CD4-positive, CD25-positive, alpha-beta regulatory T cell (primary cell): Measurements from ENCODE around the gene LOXL3. TPM values are rescaled to one million over a fixed set of nuclear protein-coding genes. Genes with fewer than 3 reads are reported as not detected.

Source experiments
- ATAC-seq, 2 donors: fragments of 150-1000 bp; cut with Tn5 transposase; one replicate each; pipeline ENCODE4 v1.10.0; 2021; ENCODE audit warnings: low read depth in 2 of 2, moderate number of reproducible peaks in 2 of 2, moderate library complexity in 1 of 2
- DNase-seq, 3 donors: peaks; one replicate each; pipeline versions ENCODE4 v3.0.0 to v3.0.0-alpha.2; 2012 to 2022; ENCODE audit warnings: mixed read lengths in 1 of 3
- H3K27ac ChIP-seq: one replicate; pipeline ENCODE4 v1.7.0; 2013; ENCODE audit warnings: mild to moderate bottlenecking, low read length; ENCODE audit not compliant: insufficient read depth, poor library complexity, severe bottlenecking
- H3K27me3 ChIP-seq: one replicate; pipeline ENCODE4 v1.7.0; 2013; ENCODE audit warnings: low read length; ENCODE audit not compliant: control insufficient read depth, insufficient read depth
- H3K36me3 ChIP-seq: one replicate; pipeline ENCODE4 v1.7.0; 2013; ENCODE audit warnings: mild to moderate bottlenecking, low read length, moderate library complexity; ENCODE audit not compliant: control insufficient read depth, insufficient read depth
- H3K4me1 ChIP-seq: 2 replicates; pipeline ENCODE4 v1.7.0; 2013; ENCODE audit warnings: mild to moderate bottlenecking, low read length; ENCODE audit not compliant: insufficient read depth, control insufficient read depth, poor library complexity, severe bottlenecking
- H3K4me3 ChIP-seq: one replicate; pipeline ENCODE4 v1.7.0; 2013; ENCODE audit warnings: low read depth, mild to moderate bottlenecking, low read length, moderate library complexity
- H3K9me3 ChIP-seq, 2 experiments: 1 replicate in 1 of 2; 2 replicates in 1 of 2; pipeline ENCODE4 v1.7.0; 2013; ENCODE audit warnings: low read length in 2 of 2, mild to moderate bottlenecking in 1 of 2, moderate library complexity in 1 of 2; ENCODE audit not compliant: control insufficient read depth in 2 of 2
- H3K27ac Mint-ChIP-seq, 3 donors: one replicate each; pipeline ENCODE4 v1.8.0; 2020 to 2022; ENCODE audit warnings: mild to moderate bottlenecking in 3 of 3, mixed read lengths in 3 of 3, moderate library complexity in 2 of 3
- H3K27me3 Mint-ChIP-seq: one replicate; pipeline ENCODE4 v1.8.0; 2022; ENCODE audit warnings: mild to moderate bottlenecking, mixed read lengths
- H3K36me3 Mint-ChIP-seq: one replicate; pipeline ENCODE4 v1.8.0; 2020; ENCODE audit warnings: mixed read lengths
- H3K4me1 Mint-ChIP-seq, 4 donors: one replicate each; pipeline ENCODE4 v1.8.0; 2020 to 2022; ENCODE audit warnings: mixed read lengths in 4 of 4, mild to moderate bottlenecking in 1 of 4
- H3K4me3 Mint-ChIP-seq, 4 donors: one replicate each; pipeline ENCODE4 v1.8.0; 2020 to 2022; ENCODE audit warnings: mild to moderate bottlenecking in 4 of 4, mixed read lengths in 4 of 4, moderate library complexity in 3 of 4
- H3K9me3 Mint-ChIP-seq, 7 donors: one replicate each; pipeline ENCODE4 v1.8.0; 2020 to 2022; ENCODE audit warnings: mixed read lengths in 7 of 7, mild to moderate bottlenecking in 3 of 7, moderate library complexity in 2 of 7
- polyA plus RNA-seq, 4 donors: library from polyadenylated mRNA; unstranded; fragments of 300-500 nt; fragmentation: Illumina TruSeq; gene quantifications; one replicate each; pipeline ENCODE4 v1.2.3, GENCODE V29; 2021
- total RNA-seq: library from RNA; stranded (reverse); gene quantifications from one replicate; pipeline ENCODE4 v1.2.3, GENCODE V29; 2022

Gene LOXL3
- total and polyA plus RNA-seq, 5 donors from 2014 or later = 0.09 to 1.1 TPM; not detected in 3

DNA sequence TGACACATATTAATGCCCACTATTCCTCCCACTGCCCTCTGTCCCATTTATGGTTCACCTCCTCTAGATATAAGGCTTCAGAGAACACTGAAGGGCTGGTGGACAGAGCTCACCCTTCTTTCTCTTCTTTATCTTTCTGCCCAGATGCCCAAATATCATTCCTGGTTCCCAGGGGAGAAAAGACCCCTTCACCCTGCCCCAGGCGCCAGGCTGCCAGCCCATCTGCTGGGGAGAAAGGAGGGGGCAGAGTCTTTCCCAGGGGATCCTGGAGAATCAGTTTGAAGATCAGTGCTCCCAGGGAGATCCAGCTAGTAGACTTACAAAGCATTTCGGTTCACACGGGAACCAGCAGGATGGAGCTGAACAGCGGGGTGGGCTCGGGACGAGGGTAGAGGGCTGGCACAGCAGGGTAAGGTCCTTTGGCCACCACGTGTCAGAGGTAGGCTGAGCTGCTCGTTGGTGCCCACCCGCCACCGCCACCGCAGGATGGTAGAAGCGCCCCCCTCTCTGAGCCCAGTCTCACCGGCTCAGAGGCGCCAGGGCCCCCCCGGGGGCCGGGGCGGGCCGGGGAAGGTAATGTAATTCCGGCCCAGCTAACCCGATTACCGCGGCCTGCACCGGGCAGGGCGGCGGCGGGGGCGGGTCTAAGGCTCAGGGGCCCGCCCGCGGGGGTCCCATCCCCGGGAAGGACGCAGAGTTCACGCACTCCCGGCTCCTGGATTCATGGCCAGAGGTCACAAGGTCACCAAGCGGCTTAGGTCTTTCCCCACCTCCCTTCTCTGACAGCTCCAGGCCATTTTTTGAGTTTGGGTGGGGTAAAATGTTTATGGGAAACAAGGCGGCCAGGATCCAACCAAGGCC lies 40.8 kb downstream of the LOXL3 start:
- Mint-ChIP-seq H3K27ac (no peak overlapping the region), H3K27me3 (peaks cover 62% of the 10 kb centered on the region)
- no peak for DNase-seq

DNA sequence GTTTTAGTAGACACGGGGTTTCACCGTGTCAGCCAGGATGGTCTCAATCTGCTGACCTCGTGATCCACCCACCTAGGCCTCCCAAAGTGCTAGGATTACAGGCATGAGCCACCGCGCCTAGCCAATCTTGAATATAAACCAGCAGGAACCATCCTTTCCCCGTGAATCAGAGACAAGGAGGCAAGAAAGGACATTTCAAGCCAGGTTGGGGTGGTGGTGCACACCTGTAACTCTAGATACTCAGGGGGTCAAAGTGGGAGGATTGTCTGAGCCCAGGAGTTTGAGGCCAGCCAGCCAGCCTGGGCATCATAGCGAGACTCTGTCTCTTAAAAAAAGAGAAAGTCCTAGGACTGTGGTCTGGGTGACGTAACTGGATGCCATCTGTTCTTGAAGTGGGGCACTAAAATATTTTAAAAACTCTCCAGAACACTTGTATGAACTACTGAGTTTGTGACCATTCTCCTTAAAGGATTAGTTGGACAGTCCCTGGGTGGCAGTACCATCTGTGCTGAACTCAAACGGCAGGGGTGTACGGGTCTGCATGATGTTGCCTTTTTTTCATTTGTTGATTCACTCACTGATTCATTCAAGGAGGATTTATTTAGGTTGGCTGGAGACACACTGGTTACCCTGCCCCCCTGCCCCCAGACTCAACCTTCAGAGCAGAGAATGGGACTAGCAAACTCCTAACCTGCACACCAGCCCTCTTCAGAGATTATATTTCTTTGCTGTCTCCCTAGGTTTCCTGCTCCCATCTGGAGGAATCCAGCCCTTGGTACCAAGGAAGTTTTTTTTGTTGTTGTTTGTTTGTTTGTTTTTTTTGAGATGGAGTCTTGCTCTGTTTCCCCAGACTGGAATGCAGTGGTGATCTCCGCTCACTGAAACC lies 42.4 kb downstream of the LOXL3 start:
- Histone ChIP-seq H3K4me3 (no peak overlapping the region), H3K9me3 (no peaks in the 10 kb centered on the region), H3K27me3 (peaks cover 11% of the 10 kb centered on the region), H3K27ac (no peak overlapping the region), H3K36me3 (no peaks in the 10 kb centered on the region), H3K4me1 (peaks cover 46% of the 10 kb centered on the region)
- Mint-ChIP-seq H3K27ac (no peak overlapping the region), H3K4me1 (peaks cover 6 to 44% (median 13%) of the 10 kb centered on the region in 4 donors), H3K36me3 (peaks cover 9% of the 10 kb centered on the region), H3K27me3 (peaks cover 53% of the 10 kb centered on the region), H3K4me3 (peak overlapping the region in 1 of 4 donors; percentile 73), H3K9me3 (peaks cover 0 to 13% (median 0%) of the 10 kb centered on the region in 7 donors)
- DNase-seq (no peak), ATAC-seq (no peak)

More for the DNA sequence above, 40.8 kb downstream of the LOXL3 start:
- ATAC-seq = no peak
- Mint-ChIP-seq H3K9me3 (peaks cover 0 to 11% (median 0%) of the 10 kb centered on the region in 7 donors), H3K4me3 (peak overlapping the region in 1 of 4 donors; percentile 41), H3K4me1 (peaks cover 0 to 38% (median 5%) of the 10 kb centered on the region in 4 donors), H3K36me3 (peaks cover 4% of the 10 kb centered on the region)
- H3K27me3 ChIP-seq = peaks cover 24% of the 10 kb centered on the region
- H3K27ac ChIP-seq = no peak overlapping the region
- H3K4me3 ChIP-seq = no peak overlapping the region
- H3K9me3 ChIP-seq = no peaks in the 10 kb centered on the region
- no peaks in the 10 kb centered on the region for H3K36me3 ChIP-seq
- peaks cover 39% of the 10 kb centered on the region for H3K4me1 ChIP-seq

DNA sequence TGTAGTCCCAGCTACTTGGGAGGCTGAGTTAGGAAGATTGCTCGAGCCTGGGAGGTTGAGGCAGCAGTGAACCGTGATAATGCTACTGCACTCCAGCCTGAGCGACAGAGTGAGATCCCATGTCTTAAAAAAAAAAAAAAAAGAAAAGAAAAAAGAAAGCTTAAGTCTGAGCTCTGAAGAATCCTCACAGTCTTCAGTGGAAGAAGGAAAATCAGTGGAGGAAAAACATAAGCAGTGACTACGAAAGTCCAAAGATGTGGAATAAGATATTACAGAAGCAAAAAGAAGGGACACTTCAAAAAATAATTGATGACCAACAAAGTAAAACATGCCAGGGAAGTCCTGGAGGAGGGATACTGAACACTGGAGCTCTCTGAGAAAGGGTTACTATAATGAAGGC lies 43.5 kb downstream of the LOXL3 start:
- peaks cover 42% of the 10 kb centered on the region for H3K4me1 ChIP-seq

DNA sequence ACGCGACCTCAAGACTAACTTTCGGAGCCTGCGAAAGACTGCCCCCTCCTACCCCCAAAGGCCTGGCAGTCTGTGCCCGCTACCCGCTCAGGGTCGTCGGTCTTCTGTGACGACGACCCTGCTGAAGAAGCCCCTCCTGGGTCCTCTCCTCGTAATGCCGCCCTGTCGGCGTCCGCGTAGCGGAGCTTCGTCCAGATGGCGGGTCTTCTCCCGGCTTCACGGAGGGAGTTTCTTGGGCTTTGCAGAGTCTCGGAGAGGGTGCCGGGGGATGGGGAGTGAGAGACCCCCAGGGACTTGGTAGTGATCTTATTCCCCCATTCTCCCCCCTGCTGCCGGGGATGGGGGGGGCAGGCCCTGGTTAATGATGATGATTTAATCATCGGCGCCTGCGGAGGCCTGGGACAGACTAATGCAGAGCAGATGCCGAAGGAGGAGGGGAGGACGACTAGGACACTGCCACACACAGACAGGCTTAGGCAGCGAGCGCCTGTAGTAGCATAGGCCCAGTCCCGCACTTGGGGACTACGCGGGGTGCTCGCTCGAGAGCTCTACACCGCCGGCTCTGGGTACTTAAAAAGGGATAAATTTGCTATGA lies 45.7 kb downstream of the LOXL3 start:
- Histone ChIP-seq H3K9me3 (no peaks in the 10 kb centered on the region), H3K4me3 (peak overlapping the region; percentile 85), H3K27ac (peak overlapping the region; percentile 96), H3K27me3 (peaks cover 9% of the 10 kb centered on the region), H3K36me3 (peaks cover 13% of the 10 kb centered on the region), H3K4me1 (peaks cover 31% of the 10 kb centered on the region)
- no peak for ATAC-seq
- peaks cover 50% of the 10 kb centered on the region for H3K27me3 Mint-ChIP-seq
- peaks cover 10 to 57% (median 22%) of the 10 kb centered on the region in 4 donors for H3K4me1 Mint-ChIP-seq
- DNase-seq = no peak
- peak overlapping the region; percentile 98 to 100 (median 100) for H3K4me3 Mint-ChIP-seq
- H3K27ac Mint-ChIP-seq = peak overlapping the region; percentile 98 to 100 (median 100)
- H3K36me3 Mint-ChIP-seq = peaks cover 26% of the 10 kb centered on the region
- peaks cover 0 to 7% (median 0%) of the 10 kb centered on the region in 7 donors for H3K9me3 Mint-ChIP-seq

More for the DNA sequence above, 43.5 kb downstream of the LOXL3 start:
- ATAC-seq (no peak), DNase-seq (no peak)
- Mint-ChIP-seq H3K36me3 (peaks cover 15% of the 10 kb centered on the region), H3K4me3 (peak overlapping the region in 1 of 4 donors; percentile 99), H3K27ac (no peak overlapping the region), H3K27me3 (peaks cover 46% of the 10 kb centered on the region), H3K4me1 (peaks cover 7 to 47% (median 14%) of the 10 kb centered on the region in 4 donors), H3K9me3 (peaks cover 0 to 13% (median 0%) of the 10 kb centered on the region in 7 donors)
- H3K27me3 ChIP-seq = peaks cover 11% of the 10 kb centered on the region
- no peak overlapping the region for H3K4me3 ChIP-seq
- H3K9me3 ChIP-seq = no peaks in the 10 kb centered on the region
- H3K27ac ChIP-seq = no peak overlapping the region
- peaks cover 7% of the 10 kb centered on the region for H3K36me3 ChIP-seq

DNA sequence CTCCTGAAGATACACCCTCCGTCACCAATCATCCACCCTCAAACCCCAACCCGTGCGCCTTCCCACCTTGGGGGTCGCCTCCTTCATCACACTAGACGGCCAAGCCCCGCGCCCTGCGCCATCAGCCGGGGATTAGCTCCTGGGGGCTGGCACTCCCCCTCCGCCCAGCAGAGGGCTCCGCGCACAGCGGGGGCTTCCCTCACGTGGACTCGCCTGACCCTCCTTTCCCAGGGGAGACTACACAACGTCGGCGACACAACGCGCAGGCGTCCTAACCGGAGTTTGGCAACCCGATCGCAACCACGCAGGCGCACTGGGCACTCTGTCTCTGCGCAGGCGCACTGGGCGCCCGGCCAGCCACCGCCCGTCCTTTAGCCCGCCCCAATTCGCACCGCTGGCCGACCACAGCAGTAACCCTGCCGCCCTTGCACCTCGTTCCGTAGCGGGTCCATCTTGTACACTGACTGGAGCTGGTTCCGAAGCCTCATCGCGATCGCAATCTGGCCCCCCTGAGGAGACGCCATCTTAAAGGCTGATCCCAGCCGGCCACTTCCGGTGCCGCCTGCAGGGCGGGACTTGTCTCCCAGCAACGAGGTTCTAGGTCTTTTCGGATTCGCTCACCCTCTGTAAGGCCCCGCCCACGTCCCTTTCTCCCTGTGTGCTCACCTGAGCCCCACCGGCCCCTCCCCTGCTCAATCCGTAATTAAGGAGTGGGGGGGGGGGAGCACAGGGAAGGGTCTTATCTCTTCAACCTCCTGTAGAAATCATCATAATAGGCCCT lies 46.4 kb downstream of the LOXL3 start, which contains the start of gene PCGF1:
Gene PCGF1, minus strand, starts transcription at position 551 of the 781 bp plus-strand sequence. Its CDS starts 27 bp downstream, at position 524.
- Histone ChIP-seq H3K36me3 (peaks cover 13% of the 10 kb centered on the region), H3K27me3 (peaks cover 4% of the 10 kb centered on the region), H3K4me3 (peak within 1 kb of the TSS; percentile 85), H3K4me1 (peaks cover 38% of the 10 kb centered on the region), H3K9me3 (no peaks in the 10 kb centered on the region), H3K27ac (peak within 1 kb of the TSS; percentile 96)
- Mint-ChIP-seq H3K27me3 (peaks cover 48% of the 10 kb centered on the region), H3K36me3 (peaks cover 26% of the 10 kb centered on the region), H3K27ac (peak within 1 kb of the TSS; percentile 98 to 100 (median 100)), H3K4me1 (peaks cover 10 to 60% (median 22%) of the 10 kb centered on the region in 4 donors), H3K4me3 (peak within 1 kb of the TSS; percentile 98 to 100 (median 100)), H3K9me3 (peaks cover 0 to 7% (median 0%) of the 10 kb centered on the region in 7 donors)
- DNase-seq (peak; percentile 97 to 99 (median 98)), ATAC-seq (peak; percentile 93 to 94)

DNA sequence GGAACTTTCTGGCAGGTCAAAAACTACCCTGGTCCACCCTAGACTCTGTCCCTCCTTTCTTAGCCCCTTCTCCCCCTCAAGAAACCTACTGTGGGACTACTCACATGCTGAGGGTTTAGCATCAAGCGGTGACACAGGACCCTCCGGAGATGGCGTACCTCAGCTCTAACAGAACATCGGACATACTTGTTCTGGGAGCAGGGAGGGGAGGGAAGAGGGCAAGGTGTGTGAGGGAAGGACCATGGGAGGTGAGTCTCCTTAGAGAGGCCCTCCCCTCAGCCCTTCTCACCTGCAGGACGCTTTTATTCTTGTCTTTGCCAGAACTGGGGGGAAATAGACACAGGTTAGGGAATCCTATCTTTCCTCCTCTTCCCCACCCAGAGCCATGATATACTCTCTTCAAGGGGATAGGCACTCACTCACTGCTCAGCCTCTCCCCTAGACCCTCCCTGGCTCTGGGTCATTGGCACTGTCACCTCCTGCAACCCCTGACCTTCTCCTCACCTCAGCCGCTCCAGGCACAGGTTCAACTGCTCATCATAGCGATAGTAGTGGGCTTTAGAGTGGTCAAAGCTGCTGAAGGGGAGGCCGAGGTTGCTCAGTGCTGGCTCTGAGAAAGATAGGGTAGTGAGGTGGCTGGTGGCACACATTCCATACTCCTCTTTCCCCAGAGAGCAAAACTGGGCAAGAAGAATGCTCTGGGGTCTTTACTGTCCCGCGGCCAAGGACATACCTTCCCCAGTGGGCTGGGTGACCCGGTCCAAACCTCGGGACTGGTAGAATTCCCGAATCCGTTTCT lies 48.1 kb downstream of the LOXL3 start:
- Histone ChIP-seq H3K36me3 (peaks cover 13% of the 10 kb centered on the region), H3K27me3 (peaks cover 6% of the 10 kb centered on the region)

More for the DNA sequence above, 48.1 kb downstream of the LOXL3 start:
- ATAC-seq (no peak), DNase-seq (no peak)
- Mint-ChIP-seq H3K27ac (no peak overlapping the region), H3K4me1 (peaks cover 9 to 70% (median 25%) of the 10 kb centered on the region in 4 donors), H3K27me3 (peaks cover 54% of the 10 kb centered on the region), H3K4me3 (peak overlapping the region in 3 of 4 donors; percentile 64 to 100 (median 83)), H3K36me3 (peaks cover 26% of the 10 kb centered on the region), H3K9me3 (peaks cover 0 to 9% (median 0%) of the 10 kb centered on the region in 7 donors)
- no peak overlapping the region for H3K4me3 ChIP-seq
- H3K27ac ChIP-seq = no peak overlapping the region
- peaks cover 40% of the 10 kb centered on the region for H3K4me1 ChIP-seq
- no peaks in the 10 kb centered on the region for H3K9me3 ChIP-seq
